ENCODE measurements around the gene ZXDC.

- TF ChIP-seq CTCF (IDR thresholded peaks at IDR 0.05), result no peak
- no peak for TF ChIP-seq ZFX (IDR thresholded peaks at IDR 0.05; ENCODE audit: borderline replicate concordance)
These were observed 77.0 kb downstream of the ZXDC start for GRCh38 chr3:126398423-126399350.

Measured in 22Rv1 (cell line).